HG02973 (cell line): Measurements from ENCODE around the gene CRYBB2.
"Not testable (repeated sequence)": the region's sequence is repeated elsewhere in the genome, so short reads cannot be mapped to it uniquely, and the experiment has no call there.

Source experiments
- ATAC-seq: cut with Tn5 transposase; IDR thresholded peaks from one replicate; pipeline ENCODE4 v1.9.1; 2021; ENCODE audit warnings: moderate library complexity; ENCODE audit not compliant: unreplicated experiment

CRYBB2 gene

DNA sequence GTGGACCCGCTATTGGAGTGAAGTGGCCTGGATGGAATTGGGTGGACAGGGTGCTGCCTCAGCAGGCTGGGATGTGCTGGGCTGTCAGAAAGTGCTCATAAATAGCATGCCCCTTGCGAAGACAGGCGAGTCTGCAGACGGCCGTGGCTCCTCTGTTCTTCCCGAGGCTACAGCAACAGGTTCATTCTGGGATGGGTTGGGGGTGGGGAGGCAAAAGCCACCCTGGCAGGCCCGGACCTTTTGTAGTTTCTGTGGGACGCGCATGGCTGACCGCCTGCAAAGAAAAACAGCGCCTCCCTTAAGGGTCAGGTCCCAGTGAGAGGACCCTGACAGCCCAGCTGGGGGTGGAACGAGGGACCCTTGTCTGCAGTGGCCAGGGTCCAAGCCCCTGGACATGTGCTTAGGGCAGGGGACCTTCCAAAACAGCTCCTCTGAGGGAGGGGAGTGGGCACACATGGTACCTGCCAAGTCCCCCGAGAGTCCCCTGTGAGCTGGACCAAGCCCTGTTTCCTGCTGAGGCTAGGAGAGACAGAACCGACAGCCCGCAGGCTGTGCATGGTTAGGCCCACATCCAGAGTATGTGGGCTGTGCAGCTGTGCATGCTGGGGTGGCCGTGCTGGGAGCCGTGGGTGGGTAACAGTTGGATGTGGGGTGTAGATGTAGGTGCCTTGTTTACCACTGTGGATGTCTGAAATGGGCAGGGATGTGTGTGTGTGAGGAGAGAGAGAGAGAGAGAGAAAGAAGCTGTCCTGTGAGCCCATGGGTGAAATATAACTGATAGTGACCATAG, 19.5 kb upstream of the CRYBB2 start, which contains the start of gene CRYBB3:
Gene CRYBB3 (plus strand): TSS at position 128 of the 790 bp plus-strand sequence. CDS start 1,539 bp downstream, outside the sequence.
- ATAC-seq, result no peak

DNA sequence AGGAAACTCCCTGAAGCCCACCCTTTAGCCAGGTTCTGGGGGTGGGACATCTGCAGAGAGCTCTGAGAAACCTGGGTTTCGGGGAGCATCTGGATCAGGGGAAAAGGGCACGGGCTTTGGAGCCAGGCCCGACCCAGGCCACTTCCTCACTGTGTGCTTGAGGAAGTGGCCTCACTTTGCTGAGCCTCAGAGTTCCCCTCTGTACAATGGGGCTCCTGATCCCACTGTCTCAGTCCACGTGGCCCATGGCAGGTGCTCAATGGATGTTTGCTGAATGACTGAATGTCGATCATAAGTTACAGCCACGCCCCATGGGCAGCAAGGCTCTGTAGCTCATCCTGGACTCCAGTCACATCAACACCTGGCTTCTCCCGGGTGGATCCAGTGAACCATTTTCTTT, 18.5 kb upstream of the CRYBB2 start:
- no peak for ATAC-seq

DNA sequence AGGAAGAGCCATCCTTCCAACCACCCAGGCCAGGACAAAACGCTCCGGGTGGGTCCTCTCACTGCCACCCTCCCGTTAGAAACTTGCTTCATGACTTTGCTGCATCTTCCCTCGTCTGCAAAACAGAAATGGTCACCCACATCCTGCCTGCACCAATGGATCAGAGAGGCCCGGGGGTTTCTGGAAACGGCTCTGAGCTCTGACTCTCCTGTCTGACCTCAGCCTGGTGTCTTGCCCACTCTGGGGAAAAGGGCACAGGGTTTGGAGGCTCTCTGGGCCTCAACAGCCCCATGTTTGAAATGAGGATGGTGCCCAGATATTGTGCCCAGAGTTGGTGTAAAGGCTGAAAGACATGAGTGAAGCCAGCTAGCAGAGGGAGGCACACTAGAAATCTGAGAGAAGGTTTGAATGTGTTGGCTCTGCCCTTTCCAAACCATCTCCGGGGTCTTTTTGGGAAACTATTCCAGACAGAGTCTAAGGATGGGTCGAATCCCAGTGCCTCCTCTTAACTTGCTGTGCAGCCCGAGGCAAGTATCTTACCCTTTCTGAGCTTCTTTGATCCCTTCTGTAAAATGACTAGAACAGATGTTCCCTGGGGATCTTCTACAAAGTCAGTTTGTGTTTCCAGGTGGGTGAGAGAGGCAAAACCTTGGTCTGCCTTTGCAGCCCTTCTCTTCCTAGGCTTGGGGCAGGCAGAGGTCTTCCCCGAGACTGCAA, 17.7 kb upstream of the CRYBB2 start:
- ATAC-seq, result no peak

GRCh38 chr22:25202290-25202921, 17.0 kb upstream of the CRYBB2 start:
- ATAC-seq, result no peak

- no peak for ATAC-seq
These were observed 16.4 kb upstream of the CRYBB2 start for GRCh38 chr22:25203082-25203481.

- not testable (repeated sequence) for ATAC-seq
These were observed 14.9 kb upstream of the CRYBB2 start for GRCh38 chr22:25204547-25204946.

DNA sequence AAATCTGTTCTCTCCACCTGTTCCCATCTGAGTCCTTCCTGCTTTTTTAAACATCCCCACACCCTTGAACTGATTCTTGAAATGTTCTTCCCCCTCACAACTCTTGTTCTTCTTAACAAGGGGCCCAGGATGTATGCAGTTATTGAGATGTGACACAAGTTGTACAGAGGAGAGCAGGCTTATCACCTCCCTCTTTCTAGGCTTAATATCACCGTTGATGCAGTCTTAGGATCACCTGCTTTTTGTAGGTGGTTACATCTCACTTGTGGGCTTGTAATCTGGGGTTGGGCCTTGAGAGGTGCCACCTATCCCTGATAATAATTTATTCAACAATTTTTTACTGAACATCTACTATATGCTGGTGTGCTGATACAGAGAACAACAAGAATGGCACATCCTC, 13.6 kb upstream of the CRYBB2 start:
- no peak for ATAC-seq

- no peak for ATAC-seq
These were observed 12.4 kb upstream of the CRYBB2 start for GRCh38 chr22:25206998-25207397.

DNA sequence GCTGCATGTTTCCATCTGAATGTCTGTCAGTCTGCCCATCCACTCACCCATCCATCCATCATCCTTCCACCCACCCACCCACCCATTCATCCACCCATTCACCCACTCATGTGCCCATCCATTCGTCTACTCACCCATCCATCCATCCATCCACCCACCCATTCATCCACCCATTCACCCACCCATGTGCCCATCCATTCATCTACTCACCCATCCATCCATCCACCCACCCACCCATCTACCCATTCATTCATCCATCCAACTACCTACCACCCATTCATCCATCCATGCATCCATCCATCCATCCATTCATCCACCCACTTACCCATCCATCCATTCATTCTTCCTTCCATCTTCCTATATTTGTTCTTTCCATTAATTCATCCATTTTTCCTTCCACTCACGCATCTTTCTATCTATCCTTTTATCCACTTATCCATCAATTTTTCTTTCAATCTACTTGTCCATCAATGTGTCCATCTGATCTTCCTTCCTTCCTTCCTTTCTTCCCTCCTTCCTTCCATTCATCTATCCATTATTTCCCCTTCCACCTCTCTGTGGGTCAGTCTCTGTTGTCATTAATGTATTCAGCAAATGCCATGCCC, 11.8 kb upstream of the CRYBB2 start:
- ATAC-seq, result no peak

DNA sequence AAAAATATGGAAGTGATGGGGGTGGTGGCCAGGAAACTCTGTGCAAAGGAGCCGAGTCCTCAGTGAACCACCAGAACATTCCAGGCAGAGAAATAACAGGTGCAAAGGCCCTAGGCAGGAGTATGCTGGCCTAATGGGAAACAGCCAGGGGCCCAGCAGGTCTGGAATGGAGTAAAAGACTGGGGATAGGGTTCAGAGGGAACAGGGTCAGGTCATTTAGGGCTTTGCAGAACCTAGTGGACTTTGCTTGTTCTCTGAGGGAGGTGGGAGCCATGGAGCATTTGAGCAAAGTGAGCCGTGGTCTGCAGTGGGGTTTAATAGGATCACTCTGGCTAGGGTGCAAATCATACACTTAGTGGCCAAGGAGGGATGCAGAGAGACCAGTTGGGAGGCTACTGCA, 11.1 kb upstream of the CRYBB2 start:
- no peak for ATAC-seq

DNA sequence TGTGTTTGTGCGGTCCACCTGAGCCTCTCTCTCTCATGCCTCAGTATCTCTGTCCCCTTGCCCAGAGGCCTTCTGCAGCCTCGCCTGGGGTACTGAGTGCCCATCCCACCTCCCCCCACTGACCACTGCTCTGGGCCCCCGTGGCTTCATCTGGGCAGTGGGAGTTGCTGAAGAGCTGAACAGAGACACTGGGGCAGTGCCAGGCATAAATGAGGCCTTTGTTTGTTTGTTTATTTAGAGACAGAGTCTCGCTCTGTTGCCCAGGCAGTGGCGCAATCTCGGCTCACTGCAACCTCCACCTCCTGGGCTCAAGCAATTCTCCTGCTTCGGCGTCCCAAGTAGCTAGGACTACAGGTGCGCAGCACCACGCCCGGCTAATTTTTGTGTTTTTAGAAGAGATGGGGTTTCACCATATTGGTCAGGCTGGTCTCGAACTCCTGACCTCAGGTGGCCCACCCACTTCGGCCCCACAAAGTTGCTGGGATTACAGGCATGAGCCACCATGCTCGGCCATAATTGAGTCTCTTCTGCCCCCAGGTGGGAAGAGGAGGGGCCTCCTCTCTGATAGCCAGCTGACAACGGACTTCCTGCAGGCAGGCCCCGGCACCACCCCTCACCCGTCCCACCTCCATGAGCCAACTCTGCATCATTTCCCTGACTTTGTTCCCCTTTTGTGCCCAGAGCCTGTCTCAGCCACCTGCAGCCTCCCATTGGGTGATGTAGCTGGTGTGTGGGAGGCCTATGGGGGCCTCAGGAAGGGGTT, 10.5 kb upstream of the CRYBB2 start:
- no peak for ATAC-seq

DNA sequence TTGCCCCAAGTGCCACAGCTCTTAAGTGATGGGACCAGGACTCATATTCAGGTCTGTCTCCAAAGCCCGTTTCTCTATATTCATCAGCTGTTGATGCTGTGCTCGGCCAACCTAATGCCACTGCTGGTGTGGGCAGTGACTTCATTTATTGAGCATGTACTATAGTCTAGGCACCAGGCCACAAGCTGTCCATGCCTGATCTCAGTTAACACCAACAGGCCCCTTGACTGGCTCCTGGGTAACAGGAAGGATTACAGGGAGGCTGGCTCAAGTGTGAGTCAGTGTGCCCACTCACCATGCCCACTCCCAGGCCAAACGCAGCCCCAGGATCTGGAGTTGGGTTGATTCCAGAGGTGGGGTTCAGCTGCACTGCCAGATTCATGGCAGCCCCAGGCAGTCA, 8.6 kb upstream of the CRYBB2 start:
- ATAC-seq, result no peak

DNA sequence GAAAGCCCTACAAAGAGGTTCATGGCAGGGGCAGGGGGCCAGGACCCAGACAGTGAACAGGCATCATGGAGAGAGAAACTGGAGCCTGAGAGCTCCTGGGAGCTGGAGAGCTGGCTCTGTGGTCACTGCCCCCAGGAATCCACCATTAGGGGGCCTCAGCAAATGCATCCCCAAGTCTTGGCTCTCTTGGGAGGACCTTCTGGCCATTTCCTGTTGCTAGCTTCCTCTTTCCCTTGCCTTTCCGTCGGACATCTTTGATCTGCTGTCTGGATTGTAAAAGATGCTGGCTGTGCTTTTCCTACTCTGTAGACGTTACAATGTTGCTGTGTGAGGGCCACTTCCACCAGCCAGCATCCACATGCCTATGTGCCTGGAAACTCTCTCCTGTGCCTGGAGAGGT, 7.1 kb upstream of the CRYBB2 start:
- ATAC-seq, result no peak

DNA sequence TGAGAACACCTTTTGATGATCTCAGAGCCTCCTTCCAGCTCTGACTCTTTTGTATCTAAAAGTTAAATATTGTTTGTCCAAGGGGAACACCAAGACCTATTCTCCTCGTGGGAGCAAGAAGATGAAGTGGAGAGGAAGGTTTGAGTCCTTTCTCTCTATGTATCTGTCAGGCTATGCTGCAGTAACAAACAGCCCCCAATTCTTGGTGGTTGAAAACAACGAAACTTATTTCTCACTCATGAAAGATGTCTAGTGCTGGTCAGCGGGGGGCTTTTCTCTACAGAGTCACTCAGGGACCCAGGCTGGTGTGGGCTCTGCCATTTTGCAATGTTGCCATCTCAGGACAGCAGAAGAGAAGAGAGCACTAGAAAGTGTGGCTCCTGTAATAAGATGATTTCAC, 6.2 kb upstream of the CRYBB2 start:
- no peak for ATAC-seq

DNA sequence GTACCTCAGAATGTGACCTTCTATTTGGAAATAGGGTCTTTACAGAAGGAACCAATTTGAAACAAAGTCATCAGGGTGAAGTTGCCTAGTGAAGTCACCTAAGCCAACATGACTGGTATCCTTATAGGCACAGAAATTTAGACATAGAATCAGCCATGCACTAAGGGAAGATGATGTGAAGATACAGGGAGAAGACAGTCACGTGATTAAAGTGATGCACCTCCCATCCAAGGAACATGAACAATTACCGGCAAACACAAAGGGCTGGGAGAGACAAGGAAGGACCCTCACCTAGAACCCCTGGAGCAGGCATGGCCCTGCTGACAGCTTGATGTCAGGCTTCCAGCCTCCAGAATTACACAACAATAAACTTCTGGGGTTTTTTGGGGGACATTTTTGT, 3.2 kb upstream of the CRYBB2 start:
- no peak for ATAC-seq

GRCh38 chr22:25219948-25220442, 556 bp downstream of the CRYBB2 start:
- no peak for ATAC-seq

DNA sequence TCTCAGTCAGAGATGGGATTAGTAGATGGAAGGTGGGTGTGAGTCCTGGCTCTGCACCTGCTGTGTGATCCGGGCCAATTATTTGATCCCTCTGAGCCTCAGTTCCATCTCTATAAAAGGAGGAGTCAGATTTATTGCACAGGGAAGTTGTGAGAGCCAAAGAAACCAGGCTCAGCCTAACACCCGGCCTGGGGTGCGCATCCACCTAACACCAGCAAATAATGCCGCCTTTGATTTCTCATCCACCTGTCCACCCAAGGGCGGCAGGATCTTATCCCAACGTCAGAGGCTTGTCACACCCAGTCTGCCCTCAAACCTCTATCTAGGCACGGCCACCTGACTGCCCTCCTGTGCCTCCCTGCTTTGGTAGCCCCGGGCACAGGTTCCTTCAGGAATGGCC, 2.4 kb downstream of the CRYBB2 start:
- no peak for ATAC-seq

GRCh38 chr22:25223269-25223850, 3.9 kb downstream of the CRYBB2 start:
- no peak for ATAC-seq

DNA sequence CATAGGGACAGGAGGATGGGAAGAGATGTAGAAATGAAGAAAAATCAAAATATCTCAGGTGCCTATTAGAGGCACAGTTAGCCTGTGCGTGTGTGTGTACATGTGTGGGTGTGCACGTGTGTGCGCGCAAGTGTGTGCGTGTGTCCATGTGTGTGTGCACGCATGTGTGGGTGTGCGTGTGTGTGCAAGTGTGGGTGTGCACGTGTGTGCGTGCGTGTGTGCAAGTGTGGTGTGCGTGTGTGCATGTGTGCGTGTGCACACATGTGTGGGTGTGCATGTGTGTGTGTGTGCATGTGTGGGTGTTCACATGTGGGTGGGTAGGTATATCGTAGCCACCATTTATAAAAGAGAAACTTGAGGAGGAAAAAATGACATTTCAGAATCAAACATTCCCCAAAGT, 9.4 kb downstream of the CRYBB2 start:
- no peak for ATAC-seq

- ATAC-seq, result not testable (repeated sequence)
These were observed 11.3 kb downstream of the CRYBB2 start for GRCh38 chr22:25230760-25231159.
